SU-DHL-6 (cell line): ENCODE results near the gene SAMD14.

ENCODE experiments used
- EZH2phosphoT487 ChIP-seq: fragments of 200-600 bp; sonication (generic), shearing (Covaris generic); conservative IDR thresholded peaks from 2 replicates; pipeline ENCODE4 v1.6.1; 2018; ENCODE audit warnings: mild to moderate bottlenecking, antibody characterized with exemption, low read length, moderate library complexity, mixed read lengths
- TF ChIP-seq, protein P1 (sequence below): fragments of 200-600 bp; sonication (generic); IDR thresholded peaks from one replicate; pipeline ENCODE4 v1.5.1; 2017; ENCODE audit warnings: antibody characterized with exemption, mild to moderate bottlenecking, low read length, moderate library complexity; ENCODE audit not compliant: insufficient read depth, poor library complexity, severe bottlenecking

DNA sequence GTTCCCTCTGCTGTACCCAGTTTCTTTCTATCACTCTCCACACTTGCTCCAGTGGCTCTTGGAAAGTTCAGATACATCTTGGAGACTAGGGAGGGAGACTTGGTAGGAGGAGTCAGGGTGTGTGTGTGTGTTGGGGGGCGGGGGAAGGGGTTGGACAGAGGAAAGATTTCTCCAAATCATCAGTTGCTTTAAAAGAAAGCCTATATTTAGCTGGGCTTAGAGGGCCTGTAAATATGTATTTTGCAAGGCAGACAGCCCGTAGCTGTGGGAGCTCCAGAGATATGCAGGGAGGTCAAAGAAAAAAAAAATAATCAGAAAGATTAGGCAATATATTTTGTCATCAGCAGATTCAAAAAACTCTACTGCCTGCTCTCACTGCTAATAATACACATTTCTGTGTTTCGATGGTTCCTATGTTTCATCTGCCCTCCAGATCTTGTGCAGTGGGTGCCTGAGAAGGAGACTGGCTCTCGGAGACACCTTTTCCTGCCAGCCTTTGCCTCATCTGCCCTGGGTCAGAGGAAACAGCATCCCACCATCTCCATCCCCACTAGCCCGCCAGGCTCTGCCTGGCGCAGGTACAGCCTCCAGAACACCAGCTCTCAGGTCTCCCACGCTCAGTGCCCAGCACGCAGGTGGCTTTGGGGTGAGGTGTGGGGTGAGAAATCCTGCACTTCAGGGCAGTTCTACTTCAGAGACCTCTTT is 25.3 kb upstream of the SAMD14 start:
- TF ChIP-seq, protein P1, sequence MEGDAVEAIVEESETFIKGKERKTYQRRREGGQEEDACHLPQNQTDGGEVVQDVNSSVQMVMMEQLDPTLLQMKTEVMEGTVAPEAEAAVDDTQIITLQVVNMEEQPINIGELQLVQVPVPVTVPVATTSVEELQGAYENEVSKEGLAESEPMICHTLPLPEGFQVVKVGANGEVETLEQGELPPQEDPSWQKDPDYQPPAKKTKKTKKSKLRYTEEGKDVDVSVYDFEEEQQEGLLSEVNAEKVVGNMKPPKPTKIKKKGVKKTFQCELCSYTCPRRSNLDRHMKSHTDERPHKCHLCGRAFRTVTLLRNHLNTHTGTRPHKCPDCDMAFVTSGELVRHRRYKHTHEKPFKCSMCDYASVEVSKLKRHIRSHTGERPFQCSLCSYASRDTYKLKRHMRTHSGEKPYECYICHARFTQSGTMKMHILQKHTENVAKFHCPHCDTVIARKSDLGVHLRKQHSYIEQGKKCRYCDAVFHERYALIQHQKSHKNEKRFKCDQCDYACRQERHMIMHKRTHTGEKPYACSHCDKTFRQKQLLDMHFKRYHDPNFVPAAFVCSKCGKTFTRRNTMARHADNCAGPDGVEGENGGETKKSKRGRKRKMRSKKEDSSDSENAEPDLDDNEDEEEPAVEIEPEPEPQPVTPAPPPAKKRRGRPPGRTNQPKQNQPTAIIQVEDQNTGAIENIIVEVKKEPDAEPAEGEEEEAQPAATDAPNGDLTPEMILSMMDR = no peak
- no peak for TF ChIP-seq EZH2phosphoT487
